Activated naive CD8-positive, alpha-beta T cell treated with anti-CD3 and anti-CD28 coated beads, Interleukin-2, amount 10 ng/mL, durations not matched to agents 7 days and 5 days (primary cell): ENCODE results near the gene CELF2. TPM values are rescaled to one million over a fixed set of nuclear protein-coding genes. Genes with fewer than 3 reads are reported as not detected.

Experiments
- ATAC-seq: fragments of 150-1000 bp; cut with Tn5 transposase; one replicate; pipeline ENCODE4 v1.10.0; 2021; ENCODE audit warnings: low read depth, moderate library complexity
- POLR2A ChIA-PET: fragments of 350-600 bp; sonication (Branson Sonifier 250); formaldehyde crosslinking; loops from one replicate; lab custom pipeline; 2021; ENCODE audit warnings: antibody characterized with exemption; lab: Charles Lee
- DNase-seq: peaks from one replicate; pipeline ENCODE4 v3.0.0; 2021
- H3K27ac Mint-ChIP-seq: one replicate; pipeline ENCODE4 v1.8.0; 2022; ENCODE audit warnings: mild to moderate bottlenecking, mixed read lengths
- H3K27me3 Mint-ChIP-seq: one replicate; pipeline ENCODE4 v1.8.0; 2022; ENCODE audit warnings: mild to moderate bottlenecking, moderate library complexity, mixed read lengths
- H3K36me3 Mint-ChIP-seq: one replicate; pipeline ENCODE4 v1.8.0; 2021; ENCODE audit warnings: mild to moderate bottlenecking, mixed read lengths
- H3K4me1 Mint-ChIP-seq: one replicate; pipeline ENCODE4 v1.8.0; 2021; ENCODE audit warnings: mixed read lengths
- H3K4me3 Mint-ChIP-seq: one replicate; pipeline ENCODE4 v1.8.0; 2022; ENCODE audit warnings: mild to moderate bottlenecking, moderate library complexity, mixed read lengths
- H3K9me3 Mint-ChIP-seq: one replicate; pipeline ENCODE4 v1.8.0; 2021; ENCODE audit warnings: mixed read lengths
- total RNA-seq, 2 experiments: library from RNA; stranded (reverse); gene quantifications; one replicate each; pipeline ENCODE4 v1.2.3, GENCODE V29; 2021

Gene CELF2
- total RNA-seq, 2 experiments from 2014 or later = 168 TPM

GRCh38 chr10:11157292-11158076 is 139.8 kb downstream of the CELF2 start:
- peaks cover 6% of the 10 kb centered on the region for H3K36me3 Mint-ChIP-seq
- DNase-seq (no peak), ATAC-seq (peak; percentile 47)
- H3K27ac Mint-ChIP-seq = peak overlapping the region; percentile 73
- peaks cover 61% of the 10 kb centered on the region for H3K4me1 Mint-ChIP-seq
- no peaks in the 10 kb centered on the region for H3K9me3 Mint-ChIP-seq
- no peaks in the 10 kb centered on the region for H3K27me3 Mint-ChIP-seq
- POLR2A ChIA-PET = interaction anchor here (0.9 to 4.4 kb wide), 5 partner anchors 7 to 21 kb away, joined by 3 to 43 read pairs (median 6); no protein-coding TSS in a partner anchor
- peak overlapping the region; percentile 14 for H3K4me3 Mint-ChIP-seq

DNA sequence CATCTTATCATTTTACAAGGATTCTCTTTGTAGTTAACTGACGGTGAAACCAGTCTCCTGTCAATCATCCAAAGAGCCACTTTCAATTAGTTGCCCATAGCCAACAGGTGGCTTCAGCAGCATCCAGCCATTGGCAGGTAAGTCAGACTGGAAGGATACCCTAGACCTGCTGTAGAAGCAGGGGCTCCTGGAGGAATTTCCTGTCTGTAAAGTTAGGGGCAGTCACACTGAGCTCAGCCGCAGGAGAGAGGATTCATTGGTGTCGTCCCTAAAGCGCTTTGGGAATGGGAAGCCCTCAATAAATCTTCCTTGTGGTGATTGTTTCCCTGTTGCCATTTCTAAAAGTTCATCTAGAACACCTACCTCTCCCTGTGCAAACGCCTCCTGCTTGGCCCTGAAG is 140.4 kb downstream of the CELF2 start:
- peak overlapping the region; percentile 14 for H3K4me3 Mint-ChIP-seq
- H3K36me3 Mint-ChIP-seq = peaks cover 6% of the 10 kb centered on the region
- ATAC-seq (no peak), DNase-seq (no peak)
- H3K4me1 Mint-ChIP-seq = peaks cover 63% of the 10 kb centered on the region
- H3K27ac Mint-ChIP-seq = peak overlapping the region; percentile 73
- H3K27me3 Mint-ChIP-seq = no peaks in the 10 kb centered on the region
- POLR2A ChIA-PET = interaction anchor here (1.2 to 4.4 kb wide), 4 partner anchors 8 to 20 kb away, joined by 3 to 43 read pairs (median 14); no protein-coding TSS in a partner anchor
- H3K9me3 Mint-ChIP-seq = no peaks in the 10 kb centered on the region

- no peak overlapping the region for H3K4me3 Mint-ChIP-seq
- H3K4me1 Mint-ChIP-seq = peaks cover 61% of the 10 kb centered on the region
- peaks cover 6% of the 10 kb centered on the region for H3K36me3 Mint-ChIP-seq
- no peak overlapping the region for H3K27ac Mint-ChIP-seq
- H3K9me3 Mint-ChIP-seq = no peaks in the 10 kb centered on the region
- no peak for DNase-seq
- H3K27me3 Mint-ChIP-seq = no peaks in the 10 kb centered on the region
- POLR2A ChIA-PET = interaction anchor here (1.7 to 4.4 kb wide), 3 partner anchors 9 to 19 kb away, joined by 8 to 43 read pairs (median 23); no protein-coding TSS in a partner anchor
- no peak for ATAC-seq
Measured at GRCh38 chr10:11159543-11160215, 142.0 kb downstream of the CELF2 start.

DNA sequence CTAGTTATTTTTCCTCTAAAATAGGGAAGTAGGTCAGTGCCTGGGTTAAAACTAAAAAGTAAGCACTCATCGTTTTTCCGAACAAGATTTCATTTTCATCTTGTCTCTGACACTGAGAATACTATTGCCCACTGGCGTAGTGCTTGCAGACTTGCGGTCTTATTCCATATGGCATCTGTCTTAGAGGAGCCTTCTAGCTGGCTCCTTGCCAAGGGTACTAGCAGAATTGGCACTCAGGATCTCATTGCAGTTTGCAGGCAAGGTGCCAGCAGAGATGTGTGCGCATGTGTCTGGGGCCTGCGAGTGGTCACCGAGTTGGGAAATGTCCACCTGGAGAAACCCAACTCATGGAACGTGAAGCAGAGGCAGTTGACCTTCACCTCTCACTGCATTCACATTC is 143.4 kb downstream of the CELF2 start:
- Mint-ChIP-seq H3K9me3 (no peaks in the 10 kb centered on the region), H3K36me3 (peaks cover 8% of the 10 kb centered on the region), H3K27me3 (no peaks in the 10 kb centered on the region), H3K4me1 (peaks cover 56% of the 10 kb centered on the region), H3K4me3 (no peak overlapping the region), H3K27ac (no peak overlapping the region)
- ATAC-seq (no peak), DNase-seq (no peak)
- POLR2A ChIA-PET = interaction anchor here (1.4 to 4.4 kb wide), 4 partner anchors 11 to 65 kb away, joined by 3 to 43 read pairs (median 16); no protein-coding TSS in a partner anchor

GRCh38 chr10:11161910-11162309 is 144.2 kb downstream of the CELF2 start:
- Mint-ChIP-seq H3K4me1 (peaks cover 50% of the 10 kb centered on the region), H3K27ac (peak overlapping the region; percentile 99), H3K27me3 (no peaks in the 10 kb centered on the region), H3K9me3 (no peaks in the 10 kb centered on the region), H3K4me3 (no peak overlapping the region), H3K36me3 (peaks cover 16% of the 10 kb centered on the region)
- ATAC-seq (no peak), DNase-seq (no peak)
- POLR2A ChIA-PET = interaction anchor here (1.8 to 4.4 kb wide), 2 partner anchors 11 to 17 kb away, joined by 8 to 43 read pairs; no protein-coding TSS in a partner anchor

DNA sequence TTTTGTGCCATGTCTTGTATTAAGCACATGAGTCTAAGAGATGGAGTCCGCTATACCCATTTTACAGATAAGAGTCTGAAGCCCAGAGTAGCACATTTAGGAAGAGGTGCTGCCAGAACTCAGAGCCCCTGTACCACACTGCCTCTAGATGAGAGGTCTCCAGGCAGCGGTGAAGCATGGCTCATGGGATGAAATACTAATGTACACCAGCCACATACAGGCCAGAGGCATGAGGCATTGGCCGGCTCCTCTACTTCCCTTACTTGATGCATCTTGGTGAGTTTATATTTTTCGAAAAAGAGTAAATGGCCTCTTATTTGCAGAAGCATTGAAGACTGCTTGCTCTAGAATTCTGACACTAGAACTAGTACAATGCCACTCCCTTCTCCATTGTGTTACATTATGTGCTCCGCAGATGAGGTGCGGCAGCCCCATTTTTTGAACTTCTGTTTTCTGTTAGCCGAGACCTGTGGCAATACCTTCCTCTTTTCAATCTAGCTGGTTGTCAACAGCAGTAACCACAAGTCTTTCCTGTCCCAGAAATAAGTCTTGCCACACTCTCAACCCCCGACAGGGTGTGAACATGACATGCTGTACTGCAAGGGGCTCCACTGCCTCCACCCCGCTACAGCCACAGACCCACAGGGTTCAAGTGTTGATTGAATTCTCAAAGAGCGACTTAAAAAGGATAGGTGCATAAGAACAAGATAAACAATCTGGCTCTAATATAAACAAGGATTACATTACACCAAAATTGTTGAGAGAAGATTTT is 145.3 kb downstream of the CELF2 start:
- DNase-seq (peak; percentile 72), ATAC-seq (peak; percentile 69)
- no peaks in the 10 kb centered on the region for H3K9me3 Mint-ChIP-seq
- peak overlapping the region; percentile 99 for H3K27ac Mint-ChIP-seq
- H3K4me1 Mint-ChIP-seq = peaks cover 45% of the 10 kb centered on the region
- POLR2A ChIA-PET = interaction anchor here (0.6 to 18.3 kb wide), 9 partner anchors 13 to 146 kb away, joined by 3 to 996 read pairs (median 13); partner anchors contain the start of gene CELF2
- H3K4me3 Mint-ChIP-seq = no peak overlapping the region
- H3K36me3 Mint-ChIP-seq = peaks cover 17% of the 10 kb centered on the region
- no peaks in the 10 kb centered on the region for H3K27me3 Mint-ChIP-seq

- POLR2A ChIA-PET = interaction anchor here (0.6 to 18.3 kb wide), 21 partner anchors 14 to 611 kb away, joined by 3 to 996 read pairs (median 5); partner anchors contain the start of gene CELF2
- Mint-ChIP-seq H3K27me3 (no peaks in the 10 kb centered on the region), H3K4me3 (no peak overlapping the region), H3K36me3 (peaks cover 17% of the 10 kb centered on the region), H3K9me3 (no peaks in the 10 kb centered on the region), H3K27ac (peak overlapping the region; percentile 99), H3K4me1 (peaks cover 41% of the 10 kb centered on the region)
- ATAC-seq (no peak), DNase-seq (no peak)
Measured at GRCh38 chr10:11163780-11164550, 146.3 kb downstream of the CELF2 start.

DNA sequence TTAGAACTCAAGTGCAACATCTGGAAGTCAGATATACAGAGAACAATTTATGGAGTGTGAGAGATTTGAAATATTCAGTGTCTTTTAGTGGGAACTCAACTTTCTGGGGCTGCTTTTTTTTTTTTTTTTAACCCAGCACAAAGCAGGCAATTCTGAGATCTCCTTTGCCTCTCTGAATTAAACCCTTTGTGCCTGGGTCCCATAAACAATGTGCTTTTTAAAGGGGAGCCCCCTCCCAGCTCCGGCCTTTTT is 146.8 kb downstream of the CELF2 start:
- peak overlapping the region; percentile 99 for H3K27ac Mint-ChIP-seq
- H3K4me3 Mint-ChIP-seq = no peak overlapping the region
- peaks cover 17% of the 10 kb centered on the region for H3K36me3 Mint-ChIP-seq
- H3K9me3 Mint-ChIP-seq = no peaks in the 10 kb centered on the region
- ATAC-seq (no peak), DNase-seq (no peak)
- no peaks in the 10 kb centered on the region for H3K27me3 Mint-ChIP-seq
- peaks cover 41% of the 10 kb centered on the region for H3K4me1 Mint-ChIP-seq
- POLR2A ChIA-PET = interaction anchor here (0.6 to 18.3 kb wide), 22 partner anchors 13 to 921 kb away, joined by 3 to 996 read pairs (median 4); partner anchors contain the start of gene CELF2

DNA sequence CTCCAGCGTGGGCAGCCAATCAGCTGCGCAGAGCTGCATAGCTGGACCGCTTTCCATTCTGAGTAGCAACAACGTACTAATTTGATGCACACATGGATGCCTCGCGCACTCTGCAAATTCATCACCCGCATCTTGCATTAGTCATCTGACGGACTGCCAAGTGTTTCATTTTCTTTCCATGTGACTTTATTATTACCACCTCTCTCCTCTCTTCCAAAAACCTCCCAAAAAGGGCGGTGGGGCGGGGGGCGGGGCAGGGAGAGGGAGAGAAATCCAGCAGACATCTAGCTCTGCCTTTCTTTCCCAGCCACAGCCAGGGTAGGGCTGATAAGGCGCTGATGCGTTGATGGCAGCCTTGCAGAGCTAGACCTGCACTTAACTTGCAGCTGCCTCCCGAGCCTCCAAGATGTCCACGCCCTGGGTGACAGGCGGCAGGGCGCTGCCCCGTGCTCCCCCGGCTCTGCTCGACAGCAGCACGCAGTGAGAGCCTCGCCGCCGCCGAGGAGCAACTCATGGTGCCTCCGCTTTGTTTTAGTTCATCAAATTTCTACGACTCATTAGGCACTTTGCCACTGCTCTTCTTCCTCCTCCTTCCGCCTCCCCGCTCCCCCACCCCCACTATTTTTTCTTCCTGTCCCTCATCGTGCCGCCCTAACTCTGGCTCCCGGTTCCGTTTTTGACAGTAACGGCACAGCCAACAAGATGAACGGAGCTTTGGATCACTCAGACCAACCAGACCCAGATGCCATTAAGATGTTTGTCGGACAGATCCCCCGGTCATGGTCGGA is 147.3 kb downstream of the CELF2 start:
- Mint-ChIP-seq H3K4me3 (no peak overlapping the region), H3K27me3 (no peaks in the 10 kb centered on the region), H3K4me1 (peaks cover 41% of the 10 kb centered on the region), H3K36me3 (peaks cover 14% of the 10 kb centered on the region), H3K27ac (peak overlapping the region; percentile 99), H3K9me3 (no peaks in the 10 kb centered on the region)
- DNase-seq (peak; percentile 73), ATAC-seq (peak; percentile 24)
- POLR2A ChIA-PET = interaction anchor here (0.6 to 18.3 kb wide), 26 partner anchors 13 to 920 kb away, joined by 3 to 996 read pairs (median 4); partner anchors contain the start of gene CELF2

GRCh38 chr10:11165591-11166543 is 148.2 kb downstream of the CELF2 start:
- Mint-ChIP-seq H3K36me3 (peaks cover 14% of the 10 kb centered on the region), H3K27ac (peak overlapping the region; percentile 99), H3K4me1 (peaks cover 41% of the 10 kb centered on the region), H3K27me3 (no peaks in the 10 kb centered on the region), H3K4me3 (no peak overlapping the region), H3K9me3 (no peaks in the 10 kb centered on the region)
- DNase-seq = peak; percentile 71
- ATAC-seq = peak; percentile 66
- POLR2A ChIA-PET = interaction anchor here (0.6 to 18.3 kb wide), 14 partner anchors 8 to 104 kb away, joined by 3 to 996 read pairs (median 6); no protein-coding TSS in a partner anchor

DNA sequence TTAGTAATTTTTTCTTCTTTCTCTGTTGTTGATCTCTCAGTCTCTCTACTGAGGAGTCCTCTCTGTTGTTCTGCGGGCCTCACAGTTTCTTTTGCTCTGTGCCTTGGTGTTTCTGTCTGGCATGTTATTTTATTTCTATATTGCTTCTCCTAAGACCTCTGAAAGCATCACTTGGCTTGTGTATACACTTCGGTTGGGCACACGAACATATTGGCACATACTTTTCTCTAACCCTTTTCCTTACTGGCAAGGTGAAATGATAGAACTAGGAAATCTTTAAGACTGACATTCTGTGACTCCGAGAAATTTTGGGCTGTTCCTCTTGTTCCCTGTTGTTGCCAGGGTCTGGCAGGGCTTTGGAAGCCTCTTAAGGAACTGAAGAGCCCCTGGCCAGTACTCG is 148.9 kb downstream of the CELF2 start:
- peaks cover 14% of the 10 kb centered on the region for H3K36me3 Mint-ChIP-seq
- no peaks in the 10 kb centered on the region for H3K27me3 Mint-ChIP-seq
- DNase-seq (no peak), ATAC-seq (no peak)
- peaks cover 36% of the 10 kb centered on the region for H3K4me1 Mint-ChIP-seq
- no peak overlapping the region for H3K4me3 Mint-ChIP-seq
- H3K9me3 Mint-ChIP-seq = no peaks in the 10 kb centered on the region
- H3K27ac Mint-ChIP-seq = no peak overlapping the region
- POLR2A ChIA-PET = interaction anchor here (0.6 to 18.3 kb wide), 11 partner anchors 9 to 103 kb away, joined by 3 to 996 read pairs (median 12); no protein-coding TSS in a partner anchor
